ENCODE data around the gene ASXL1. TPM values are rescaled to one million over a fixed set of nuclear protein-coding genes. Genes with fewer than 3 reads are reported as not detected.
"Not testable (repeated sequence)": the region's sequence is repeated elsewhere in the genome, so short reads cannot be mapped to it uniquely, and the experiment has no call there.

ASXL1 gene
- 10 to 100 TPM in 11 of 12 donors, not detected in 1; 30.9 to 63.5 (median 37.7) TPM for polyA plus RNA-seq (ENCODE audit: insufficient read length in 12 of 12)
- long read RNA-seq, donor 1, full-length matches to known transcripts = 5 of 14 reads
- long read RNA-seq, donor 1, partial matches to known transcripts = 9 of 14 reads
- long read RNA-seq, donor 1, other reads (novel, unspliced or antisense) = 0 of 14 reads
- long read RNA-seq, donor 2, full-length matches to known transcripts = 2 of 2 reads
- long read RNA-seq, donor 2, partial matches to known transcripts = 0 of 2 reads
- long read RNA-seq, donor 2, other reads (novel, unspliced or antisense) = 0 of 2 reads
- long read RNA-seq, donor 3 = 0 reads
- long read RNA-seq, donor 4, full-length matches to known transcripts = 1 of 1 reads
- long read RNA-seq, donor 4, partial matches to known transcripts = 0 of 1 reads
- long read RNA-seq, donor 4, other reads (novel, unspliced or antisense) = 0 of 1 reads
- long read RNA-seq, donor 5, partial matches to known transcripts = 8 of 9 reads
- long read RNA-seq, donor 5, other reads (novel, unspliced or antisense) = 0 of 9 reads
- long read RNA-seq, donor 6 = 0 reads
- long read RNA-seq, donor 7 = 0 reads
- long read RNA-seq, donor 8 = 0 reads
- long read RNA-seq, donor 9, partial matches to known transcripts = 0 of 1 reads
- long read RNA-seq, donor 9, other reads (novel, unspliced or antisense) = 0 of 1 reads
- long read RNA-seq, donor 10, full-length matches to known transcripts = 1 of 1 reads
- long read RNA-seq, donor 10, partial matches to known transcripts = 0 of 1 reads
- long read RNA-seq, donor 10, other reads (novel, unspliced or antisense) = 0 of 1 reads
- long read RNA-seq, donor 11 = 0 reads

DNA sequence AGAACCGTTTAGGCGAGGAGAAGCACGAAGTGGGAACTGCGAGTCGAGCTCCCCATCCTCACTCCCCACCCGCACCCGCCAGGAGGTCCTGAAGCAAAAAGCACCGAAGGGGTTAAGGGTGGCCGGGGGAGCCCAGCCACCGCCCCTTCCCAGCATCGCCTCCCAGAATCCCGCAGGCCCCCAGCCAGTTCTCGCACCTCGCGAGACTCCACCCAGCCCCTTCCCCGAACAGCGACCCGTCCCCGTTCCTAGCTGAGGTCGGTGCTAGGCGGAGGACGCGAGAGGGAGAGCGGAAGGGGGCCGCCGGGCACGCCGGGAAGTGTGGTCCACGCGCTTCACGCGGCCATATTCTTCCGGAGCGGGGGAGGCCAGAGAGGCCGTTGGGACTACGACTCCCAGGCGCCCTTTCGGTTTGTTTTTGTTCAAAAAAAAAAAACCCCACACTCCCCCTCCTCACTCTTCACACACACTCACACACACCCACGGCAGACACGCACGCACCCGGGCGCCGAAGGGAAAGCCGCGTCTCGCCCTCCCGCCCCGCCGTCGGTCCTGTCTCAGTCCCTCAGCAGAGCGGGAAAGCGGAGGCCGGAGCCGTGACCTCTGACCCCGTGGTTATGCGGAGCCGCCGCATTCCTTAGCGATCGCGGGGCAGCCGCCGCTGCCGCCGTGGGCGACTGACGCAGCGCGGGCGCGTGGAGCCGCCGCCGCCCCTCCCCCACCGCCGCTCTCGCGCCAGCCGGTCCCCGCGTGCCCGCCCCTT, at the start of gene ASXL1:
Gene ASXL1 (plus strand): TSS at position 463 of the 763 bp plus-strand sequence. CDS start 445 bp downstream, outside the sequence.
- peak; percentile 99 for DNase-seq

DNA sequence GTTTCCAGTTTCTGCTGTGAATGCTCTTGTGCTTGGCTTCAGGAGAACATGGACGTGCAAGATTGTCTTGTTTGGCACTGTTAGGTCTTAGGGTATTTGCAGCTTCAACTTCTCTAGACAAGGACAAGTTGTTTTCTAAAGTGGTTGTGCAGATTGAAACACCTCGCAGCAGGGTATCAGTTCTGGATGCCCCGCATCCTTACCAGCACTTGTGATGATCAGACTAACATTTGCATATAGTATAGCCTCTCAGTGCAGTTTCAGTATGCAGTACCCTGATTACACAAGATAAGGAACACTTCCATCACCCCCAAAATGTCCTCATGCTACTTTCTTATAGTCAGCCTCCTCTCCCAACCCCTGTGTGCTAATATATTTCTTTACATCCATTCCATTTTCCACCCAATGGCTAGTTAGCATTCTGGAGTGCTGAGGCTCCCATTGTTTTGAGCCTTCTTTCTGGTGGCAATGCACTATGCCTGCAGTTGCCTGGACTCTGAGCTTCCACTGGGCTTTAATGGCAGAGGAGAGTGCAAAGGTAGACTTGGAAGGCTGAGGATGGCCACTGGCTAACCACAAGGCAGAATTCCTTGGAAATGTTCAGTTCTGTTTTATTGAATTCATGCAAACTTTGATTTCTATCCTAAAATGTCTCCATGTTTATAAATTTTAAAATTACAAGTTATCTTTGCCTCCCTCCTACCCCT, 45.3 kb upstream of the ASXL1 start:
- DNase-seq = no peak

DNA sequence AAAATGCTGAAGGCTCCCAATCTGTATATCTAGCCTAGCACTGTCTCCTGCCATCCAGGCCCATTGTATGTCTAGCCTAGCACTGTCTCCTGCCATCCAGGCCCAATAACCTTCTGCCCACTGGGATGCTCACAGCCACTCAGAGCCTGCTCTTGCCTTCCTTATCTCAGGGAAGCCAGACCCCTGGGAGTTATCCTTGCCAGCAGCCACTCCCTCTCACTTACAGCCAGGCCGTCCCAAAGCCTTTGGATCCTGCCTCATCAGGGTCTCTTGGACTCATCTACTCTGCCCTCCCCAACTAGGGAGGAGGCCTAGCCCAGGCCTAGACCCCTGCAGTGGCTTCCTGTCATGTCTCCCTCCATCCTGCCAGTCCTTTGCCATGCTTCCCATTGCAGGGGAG, 43.4 kb upstream of the ASXL1 start:
- DNase-seq = no peak

DNA sequence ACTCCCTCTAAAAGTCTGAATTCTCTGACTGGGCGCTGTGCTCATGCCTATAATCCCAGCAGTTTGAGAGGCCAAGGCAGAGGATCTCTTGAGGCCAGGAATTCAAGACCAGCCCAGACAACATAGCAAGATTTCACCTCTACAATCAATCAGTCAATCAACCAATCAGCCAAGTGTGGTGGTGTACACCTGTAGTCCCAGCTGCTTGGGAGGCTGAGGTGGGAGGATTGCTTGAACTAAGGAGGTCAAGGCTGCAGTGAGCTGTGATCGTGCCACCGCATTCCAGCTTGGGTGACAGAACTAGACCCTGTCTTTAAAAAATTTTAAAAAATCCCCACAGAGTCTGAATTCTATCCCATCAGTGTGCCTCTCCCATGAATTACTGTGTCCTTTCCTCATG, 42.7 kb upstream of the ASXL1 start:
- no peak for DNase-seq

DNA sequence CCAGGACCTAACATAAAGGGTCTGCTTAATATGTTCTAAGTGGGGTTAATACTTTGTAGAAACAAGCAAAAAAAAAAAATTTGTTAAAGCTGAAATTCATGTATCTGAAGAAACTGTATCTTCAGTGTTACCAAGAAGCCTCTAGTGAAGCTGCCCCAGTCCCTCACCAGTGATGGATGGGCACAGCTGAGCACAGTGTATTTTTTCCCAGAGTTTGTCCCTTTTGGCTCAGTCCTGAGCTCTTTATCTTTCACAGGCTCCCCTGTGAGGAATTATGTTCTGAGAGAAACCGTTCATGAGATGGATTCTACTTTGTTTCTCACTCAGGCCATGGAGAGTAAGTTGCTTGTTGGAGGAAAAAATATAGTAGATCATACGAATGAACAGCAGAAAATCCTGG, 42.2 kb upstream of the ASXL1 start:
- peak; percentile 15 for DNase-seq

DNA sequence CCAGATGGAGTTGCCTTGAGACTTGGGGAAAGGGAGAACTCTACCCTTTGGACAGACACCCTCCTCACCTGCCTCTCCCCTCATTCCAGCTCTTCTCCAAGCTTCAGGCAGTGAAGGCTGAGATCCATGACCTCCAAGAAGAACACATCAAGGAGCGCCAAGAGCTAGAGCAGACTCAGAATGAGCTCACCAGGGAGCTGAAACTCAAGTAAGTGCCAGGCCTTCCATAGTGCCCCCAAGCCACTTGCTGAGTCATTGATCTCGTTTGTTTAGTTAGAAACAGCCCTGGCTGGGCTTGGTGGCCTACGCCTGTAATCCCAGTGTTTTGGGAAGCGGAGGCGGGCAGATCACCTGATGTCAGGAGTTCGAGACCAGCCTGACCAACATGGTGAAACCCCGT, 41.5 kb upstream of the ASXL1 start:
- DNase-seq = no peak

DNA sequence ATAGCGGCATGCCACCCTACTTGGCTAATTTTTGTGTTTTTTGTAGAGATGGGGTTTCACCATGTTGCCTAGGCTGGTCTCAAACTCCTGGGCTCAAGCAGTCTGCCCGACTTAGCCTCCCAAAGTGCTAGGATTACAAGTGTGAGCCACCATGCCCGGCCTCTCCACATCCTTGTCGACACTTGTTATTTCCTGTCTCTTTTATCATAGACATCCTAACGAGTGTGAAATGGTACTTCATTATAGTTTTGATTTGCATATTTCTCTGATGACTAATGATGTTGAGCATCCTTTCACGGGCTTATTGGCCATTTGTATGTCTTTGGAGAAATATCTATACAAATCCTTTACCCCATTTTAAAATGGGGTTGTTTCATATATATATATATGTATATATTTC, 39.0 kb upstream of the ASXL1 start:
- DNase-seq = no peak

DNA sequence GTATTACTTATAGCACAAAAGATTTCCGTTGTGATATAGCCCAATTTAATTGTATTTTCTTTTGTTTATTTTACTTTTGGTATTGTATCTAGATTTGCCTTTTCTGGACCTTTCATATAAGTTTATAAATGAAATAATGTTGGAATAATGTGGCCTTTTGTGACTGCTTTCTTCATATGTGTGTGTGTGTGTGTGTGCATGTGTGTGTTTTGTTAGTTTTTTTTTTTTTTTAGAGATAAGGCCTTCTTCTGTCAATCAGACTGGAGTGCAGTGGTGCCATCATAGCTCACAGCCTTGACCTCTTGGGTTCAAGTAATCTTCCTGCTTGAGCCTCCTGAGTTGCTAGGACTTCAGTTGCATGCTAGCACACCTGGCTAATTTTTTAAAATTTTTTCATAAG, 37.8 kb upstream of the ASXL1 start:
- DNase-seq = no peak

DNA sequence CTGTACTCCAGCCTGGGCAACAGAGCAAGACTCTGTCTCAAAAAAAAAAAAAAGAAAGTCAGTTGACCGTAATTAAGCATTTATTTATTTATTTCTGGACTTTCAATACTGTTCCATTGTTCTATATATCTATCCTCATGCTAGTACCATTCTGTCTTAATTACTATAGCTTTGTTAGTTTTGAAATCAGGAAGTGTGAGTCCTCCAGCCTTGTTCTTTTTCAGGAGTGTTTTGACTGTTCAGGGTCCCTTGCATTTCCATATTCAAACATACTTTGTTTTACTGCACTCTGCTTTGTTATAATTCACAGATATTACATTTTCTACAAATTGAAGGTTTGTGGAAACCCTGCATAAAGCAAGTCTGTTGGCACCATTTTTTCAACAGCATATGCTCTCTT, 36.7 kb upstream of the ASXL1 start:
- DNase-seq = no peak

DNA sequence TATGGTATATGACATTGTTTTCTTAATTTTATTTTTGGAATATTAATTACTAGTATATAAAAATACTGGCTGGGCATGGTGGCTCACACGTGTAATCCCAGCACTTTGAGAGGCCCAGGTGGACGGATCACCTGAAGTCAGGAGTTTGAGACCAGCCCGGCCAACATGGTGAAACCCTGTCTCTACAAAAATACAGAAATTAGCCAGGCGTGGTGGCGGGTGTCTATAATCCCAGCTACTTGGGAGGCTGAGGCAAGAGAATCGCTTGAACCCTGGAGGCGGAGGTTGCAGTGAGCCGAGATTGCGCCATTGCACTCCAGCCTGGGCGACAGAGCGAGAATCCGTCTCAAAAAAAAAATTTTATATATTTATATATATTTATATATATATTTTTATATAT, 35.9 kb upstream of the ASXL1 start:
- not testable (repeated sequence) for DNase-seq

DNA sequence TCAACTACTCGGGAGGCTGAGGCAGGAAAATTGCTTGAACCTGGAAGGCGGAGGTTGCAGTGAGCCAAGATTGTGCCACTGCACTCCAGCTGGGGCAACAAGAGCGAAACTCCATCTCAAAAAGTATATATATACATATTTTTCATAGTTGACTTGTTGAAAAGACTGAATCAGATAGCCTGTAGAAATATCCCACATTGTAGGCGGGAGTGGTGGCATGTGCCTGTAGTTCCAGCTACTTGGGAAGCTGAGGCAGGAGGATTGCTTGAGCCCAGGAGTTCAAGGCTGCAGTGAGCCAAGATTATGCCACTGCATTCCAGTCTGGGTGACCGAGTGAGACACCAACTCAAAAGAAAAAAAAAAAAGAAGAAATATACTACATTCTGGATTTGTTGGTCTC, 34.4 kb upstream of the ASXL1 start:
- not testable (repeated sequence) for DNase-seq

DNA sequence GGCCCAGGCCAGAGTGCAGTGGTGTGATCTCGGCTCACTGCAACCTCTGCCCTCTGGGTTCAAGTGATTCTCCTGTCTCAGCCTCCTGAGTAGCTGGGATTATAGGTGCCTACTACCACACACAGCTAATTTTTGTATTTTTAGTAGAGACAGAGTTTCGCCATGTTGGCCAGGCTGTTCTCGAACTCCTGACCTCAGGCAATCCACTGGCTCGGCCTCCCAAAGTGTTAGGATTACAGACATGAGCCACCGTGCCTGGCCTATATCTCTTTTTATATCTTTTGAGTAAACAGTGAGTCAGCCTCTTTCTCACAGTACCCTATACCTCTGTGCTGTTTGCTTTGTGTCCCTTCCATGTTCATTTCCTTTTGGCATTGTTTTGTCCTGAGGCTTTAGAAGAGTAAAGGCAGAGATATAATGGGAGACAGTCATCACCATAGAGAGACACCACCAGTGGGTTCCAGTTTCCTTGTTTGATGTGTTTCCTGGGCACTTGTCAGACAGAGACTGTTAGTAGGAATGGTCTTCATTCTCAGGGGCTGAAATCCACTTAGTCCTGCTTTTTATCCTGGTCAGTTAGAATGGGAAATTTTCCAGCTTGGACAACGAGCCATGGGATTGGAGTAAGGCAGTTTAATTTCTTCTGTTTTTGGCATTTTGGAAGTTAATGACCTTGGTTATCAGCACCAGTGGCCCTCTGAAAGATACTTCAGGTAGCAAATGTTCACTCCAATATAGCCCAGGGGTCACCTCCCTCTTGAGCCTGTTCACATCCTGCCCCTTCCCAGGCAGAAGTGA, 32.2 kb upstream of the ASXL1 start:
- DNase-seq = no peak

DNA sequence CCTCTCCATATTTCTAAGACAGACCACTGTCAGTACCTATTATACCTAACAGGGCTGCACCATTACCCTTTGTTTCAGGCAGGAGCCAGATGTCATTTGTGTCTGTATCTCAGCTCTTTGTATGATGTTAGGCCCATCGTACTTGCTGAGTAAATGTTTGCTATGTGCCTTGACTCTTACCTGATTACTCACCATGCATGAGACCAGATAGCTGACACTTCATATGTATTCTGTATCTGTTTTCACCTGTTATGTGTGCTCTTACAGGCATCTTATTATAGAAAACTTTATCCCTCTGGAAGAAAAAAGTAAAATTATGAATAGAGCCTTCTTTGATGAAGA, 31.7 kb upstream of the ASXL1 start:
- no peak for DNase-seq

DNA sequence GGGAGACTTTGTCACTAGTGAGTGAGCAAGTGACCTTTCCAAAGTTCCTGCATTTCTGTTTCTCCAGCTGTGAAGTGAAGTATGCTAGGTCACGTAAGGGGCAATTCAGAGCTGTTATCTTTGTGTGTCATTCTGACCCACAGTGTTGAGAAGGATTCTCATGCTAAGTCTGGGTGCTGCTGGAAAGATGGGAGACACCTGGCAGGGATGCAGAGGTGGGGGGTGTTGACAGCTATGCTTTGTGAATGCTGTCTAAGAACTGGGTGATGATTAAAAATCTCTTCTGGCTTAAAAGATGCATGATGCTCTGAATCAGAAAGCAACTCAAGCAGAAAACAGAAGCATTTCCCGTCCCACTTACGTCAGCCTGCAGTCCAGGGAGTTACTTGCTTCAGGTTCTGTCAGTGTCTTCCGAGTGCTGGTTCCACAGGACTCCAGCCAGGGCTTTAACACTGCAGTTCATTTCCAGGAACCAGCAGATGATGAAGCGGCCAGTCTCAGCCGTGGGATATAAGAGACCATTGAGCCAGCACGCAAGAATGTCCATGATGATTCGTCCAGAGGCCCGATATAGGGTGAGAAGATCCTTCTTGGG, 30.9 kb upstream of the ASXL1 start:
- DNase-seq = peak; percentile 7

DNA sequence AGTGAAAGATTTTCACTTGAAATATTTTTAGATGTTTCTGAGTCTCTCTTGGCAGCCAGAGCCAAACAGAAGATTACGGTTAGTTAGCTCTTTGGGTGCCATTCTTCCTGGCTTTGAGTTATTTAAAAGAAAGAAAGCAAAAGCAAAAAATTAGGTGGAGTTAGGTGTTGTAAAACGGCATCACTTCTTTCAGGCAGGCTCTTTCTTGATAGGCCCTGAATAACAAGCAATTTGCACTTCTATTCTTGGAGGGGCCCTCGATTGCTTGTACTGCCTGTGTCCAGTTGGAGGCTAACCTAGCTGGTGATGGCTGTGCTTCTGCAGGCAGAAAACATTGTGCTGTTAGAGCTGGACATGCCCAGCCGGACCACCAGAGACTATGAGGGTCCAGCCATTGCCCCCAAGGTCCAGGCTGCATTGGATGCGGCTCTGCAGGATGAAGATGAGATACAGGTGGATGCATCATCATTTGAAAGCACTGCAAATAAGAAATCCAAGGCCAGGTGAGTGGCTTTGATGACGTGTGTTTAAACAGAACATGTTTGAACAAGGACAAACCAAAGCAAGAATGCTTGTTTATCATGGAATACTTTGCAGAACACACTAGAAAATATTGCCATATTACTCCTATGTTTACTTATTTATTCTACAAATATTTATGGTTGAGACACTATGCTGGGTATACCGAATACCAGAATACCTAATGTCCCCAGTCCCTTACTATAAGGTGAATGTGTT, 28.1 kb upstream of the ASXL1 start:
- no peak for DNase-seq

DNA sequence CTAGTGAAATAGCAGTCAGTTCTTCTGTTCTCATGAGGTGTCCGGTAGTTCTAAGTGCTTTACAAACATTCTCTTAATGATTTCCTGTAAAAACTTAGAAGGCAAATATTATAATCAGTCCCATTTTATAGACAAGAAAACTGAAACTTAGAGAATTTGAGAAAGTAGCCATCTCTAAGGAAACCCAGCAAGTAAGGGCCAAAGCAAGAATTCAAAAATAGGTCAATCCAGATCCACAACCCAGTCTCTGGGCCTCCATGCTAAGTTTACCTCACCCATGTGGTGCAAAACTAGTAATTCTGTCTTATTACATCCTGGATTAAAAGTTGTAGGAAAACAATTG, 27.6 kb upstream of the ASXL1 start:
- DNase-seq = no peak

DNA sequence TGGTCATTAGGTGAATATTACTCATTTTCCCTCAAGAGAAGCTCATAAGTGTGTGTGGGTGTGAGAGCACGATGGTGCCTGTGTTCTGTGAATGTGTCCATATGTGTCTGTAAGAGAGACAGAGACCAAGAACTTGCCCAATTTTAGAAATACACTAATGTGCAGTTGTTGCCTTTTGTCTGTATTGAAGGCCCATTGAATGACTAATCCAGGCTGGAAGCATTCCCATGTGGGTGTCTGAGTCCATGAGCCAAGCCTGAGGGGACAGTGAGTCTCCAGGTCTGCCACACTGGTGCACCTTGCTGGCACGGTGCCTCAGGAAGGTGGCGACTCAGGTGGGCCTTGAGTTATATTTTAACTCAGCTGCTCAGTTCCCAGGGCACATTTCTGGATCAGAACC, 25.5 kb upstream of the ASXL1 start:
- DNase-seq = no peak

DNA sequence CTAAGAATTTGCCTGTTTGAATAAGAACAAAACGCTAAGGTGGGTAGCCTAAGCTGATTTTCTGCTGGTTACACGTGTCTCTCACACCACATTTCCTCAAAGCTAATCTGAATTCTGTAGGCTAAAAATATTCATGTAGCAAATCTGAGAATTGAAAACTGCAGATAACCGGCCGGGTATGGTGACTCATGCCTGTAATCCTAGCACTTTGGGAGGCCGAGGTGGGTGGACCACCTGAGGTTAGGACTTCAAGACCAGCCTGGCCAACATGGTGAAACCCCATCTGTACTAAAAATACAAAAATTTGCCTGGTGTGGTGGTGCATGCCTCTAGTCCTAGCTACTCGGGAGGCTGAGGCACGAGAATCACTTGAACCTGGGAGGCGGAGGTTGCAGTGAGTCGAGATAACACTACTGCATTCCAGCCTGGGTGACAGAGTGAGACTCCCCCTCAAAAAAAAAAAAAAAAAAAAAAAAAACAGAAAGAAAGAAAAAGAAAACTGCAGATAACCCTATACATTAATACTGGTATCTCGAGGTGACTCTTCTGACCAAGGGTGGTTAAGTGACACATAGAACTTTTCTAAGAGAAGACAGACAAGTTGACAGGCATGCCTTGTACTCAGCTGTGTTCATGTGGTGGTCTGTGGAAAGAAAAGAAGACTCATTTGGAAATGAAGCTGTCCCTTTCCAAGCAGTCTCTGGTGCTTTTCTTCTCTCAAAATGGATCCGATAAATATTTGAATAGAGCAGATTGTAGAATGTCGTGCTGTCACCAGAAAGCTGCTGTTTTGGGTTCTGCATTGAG, 24.7 kb upstream of the ASXL1 start:
- no peak for DNase-seq

Data from muscle of arm (tissue), 14 donors.